Caco-2 (cell line): ENCODE measurements around the gene CHAF1A. TPM values are rescaled to one million over a fixed set of nuclear protein-coding genes. Genes with fewer than 3 reads are reported as not detected.

Experiments
- BruUV-seq: library from RNA; stranded (reverse); fragments of 400-500 nt; replicated peaks from 2 replicates; lab custom pipeline; 2021; lab: Mats Ljungman, UMichigan
- CTCF ChIA-PET: fragments of 300-600 bp; sonication (Branson Sonifier 250); formaldehyde crosslinking; loops from one replicate; lab custom pipeline; 2022; ENCODE audit warnings: antibody characterized with exemption; lab: Charles Lee
- POLR2A ChIA-PET: fragments of 300-600 bp; sonication (Branson Sonifier 250); formaldehyde crosslinking; loops from one replicate; lab custom pipeline; 2022; ENCODE audit warnings: antibody characterized with exemption; lab: Charles Lee
- DNase-seq, 2 experiments: peaks; one replicate each; pipeline versions ENCODE4 v3.0.0 to v3.0.0-alpha.2; 2020 to 2022
- H3K27me3 ChIP-seq: replicated peaks from 2 replicates; pipeline ENCODE4 v1.6.0; 2011; ENCODE audit warnings: low read length; ENCODE audit not compliant: control insufficient read depth, insufficient read depth
- H3K36me3 ChIP-seq: 2 replicates; pipeline ENCODE4 v1.5.1; 2011; ENCODE audit warnings: low read length; ENCODE audit not compliant: control insufficient read depth, insufficient read depth
- H3K4me1 ChIP-seq: fragments of 250-450 bp; sonication (Bioruptor Pico); 2 replicates; pipeline ENCODE4 v1.5.1; 2020; ENCODE audit warnings: mild to moderate bottlenecking
- H3K4me3 ChIP-seq: 2 replicates; pipeline ENCODE4 v1.5.1; 2011; ENCODE audit warnings: low read depth, mild to moderate bottlenecking, control low read depth, low read length
- H3K9me3 ChIP-seq: fragments of 250-450 bp; sonication (Bioruptor Pico); 2 replicates; pipeline ENCODE4 v1.5.1; 2020; ENCODE audit warnings: mild to moderate bottlenecking, moderate library complexity
- H3K27ac Mint-ChIP-seq: one replicate; pipeline ENCODE4 v1.8.0; 2022; ENCODE audit warnings: mixed read lengths; ENCODE audit not compliant: unreplicated experiment
- H3K27me3 Mint-ChIP-seq: one replicate; pipeline ENCODE4 v1.8.0; 2022; ENCODE audit warnings: mixed read lengths; ENCODE audit not compliant: insufficient read depth, unreplicated experiment
- H3K36me3 Mint-ChIP-seq: one replicate; pipeline ENCODE4 v1.8.0; 2022; ENCODE audit warnings: mild to moderate bottlenecking, mixed read lengths; ENCODE audit not compliant: insufficient read depth, unreplicated experiment
- H3K4me1 Mint-ChIP-seq: one replicate; pipeline ENCODE4 v1.8.0; 2022; ENCODE audit warnings: low read depth, mixed read lengths; ENCODE audit not compliant: unreplicated experiment
- H3K4me3 Mint-ChIP-seq: one replicate; pipeline ENCODE4 v1.8.0; 2022; ENCODE audit warnings: mild to moderate bottlenecking, moderate library complexity, mixed read lengths; ENCODE audit not compliant: unreplicated experiment
- H3K9me3 Mint-ChIP-seq: one replicate; pipeline ENCODE4 v1.8.0; 2022; ENCODE audit warnings: mixed read lengths; ENCODE audit not compliant: unreplicated experiment
- CTCF ChIP-seq, 2 experiments: fragments of 200-600 bp in 1 of 2; IDR thresholded peaks; 1 replicate in 1 of 2; 2 replicates in 1 of 2; pipeline versions ENCODE4 v1.5.1 to v1.8.0; 2011 to 2022; ENCODE audit warnings: antibody characterized with exemption in 1 of 2, control low read depth in 1 of 2, inconsistent platforms in 1 of 2, low read depth in 1 of 2, low read length in 1 of 2, mild to moderate bottlenecking in 1 of 2, moderate library complexity in 1 of 2; ENCODE audit not compliant: insufficient read depth in 1 of 2, severe bottlenecking in 1 of 2, unreplicated experiment in 1 of 2
- intact Hi-C: fragments of 100-400 bp; cut with micrococcal nuclease; formaldehyde crosslinking; loops from one replicate; pipeline ENCODE4 v1.10.0; 2022; ENCODE audit not compliant: unreplicated experiment
- total RNA-seq: library from RNA; stranded (reverse); gene quantifications from 2 replicates; pipeline ENCODE4 v1.2.3, GENCODE V29; 2022

CHAF1A gene
- total RNA-seq, 1 experiment from 2014 or later: 63.1 TPM

GRCh38 chr19:4390017-4390566 lies 12.3 kb upstream of the CHAF1A start:
- no peaks in the 10 kb centered on the region for H3K9me3 ChIP-seq
- peaks cover 3% of the 10 kb centered on the region for H3K36me3 ChIP-seq
- intact Hi-C loops: no loop called here
- peaks cover 41% of the 10 kb centered on the region for H3K4me1 ChIP-seq
- H3K4me3 Mint-ChIP-seq: peak overlapping the region; percentile 46
- BruUV-seq: no TSS peak
- DNase-seq: no peak
- peaks cover 29% of the 10 kb centered on the region for H3K4me1 Mint-ChIP-seq
- ChIA-PET POLR2A (interaction anchor here (0.9 to 1.8 kb wide), 4 partner anchors 10 to 47 kb away, joined by 4 to 21 read pairs (median 7); partner anchors contain the start of genes CHAF1A and SH3GL1), CTCF (interaction anchor here (0.7 to 2.2 kb wide), 5 partner anchors 10 to 123 kb away, joined by 6 to 21 read pairs (median 7); partner anchors contain the start of gene SH3GL1)
- peak overlapping the region; percentile 53 for H3K27ac Mint-ChIP-seq
- no peak for TF ChIP-seq CTCF (IDR thresholded peaks at IDR 0.05; ENCODE audit: insufficient read depth in 1 of 2, low read depth in 1 of 2, low read length in 1 of 2, severe bottlenecking in 1 of 2, unreplicated experiment in 1 of 2)
- H3K9me3 Mint-ChIP-seq: no peaks in the 10 kb centered on the region
- no peaks in the 10 kb centered on the region for H3K27me3 Mint-ChIP-seq
- peaks cover 57% of the 10 kb centered on the region for H3K36me3 Mint-ChIP-seq
- H3K27me3 ChIP-seq: no peaks in the 10 kb centered on the region
- H3K4me3 ChIP-seq: no peak overlapping the region

DNA sequence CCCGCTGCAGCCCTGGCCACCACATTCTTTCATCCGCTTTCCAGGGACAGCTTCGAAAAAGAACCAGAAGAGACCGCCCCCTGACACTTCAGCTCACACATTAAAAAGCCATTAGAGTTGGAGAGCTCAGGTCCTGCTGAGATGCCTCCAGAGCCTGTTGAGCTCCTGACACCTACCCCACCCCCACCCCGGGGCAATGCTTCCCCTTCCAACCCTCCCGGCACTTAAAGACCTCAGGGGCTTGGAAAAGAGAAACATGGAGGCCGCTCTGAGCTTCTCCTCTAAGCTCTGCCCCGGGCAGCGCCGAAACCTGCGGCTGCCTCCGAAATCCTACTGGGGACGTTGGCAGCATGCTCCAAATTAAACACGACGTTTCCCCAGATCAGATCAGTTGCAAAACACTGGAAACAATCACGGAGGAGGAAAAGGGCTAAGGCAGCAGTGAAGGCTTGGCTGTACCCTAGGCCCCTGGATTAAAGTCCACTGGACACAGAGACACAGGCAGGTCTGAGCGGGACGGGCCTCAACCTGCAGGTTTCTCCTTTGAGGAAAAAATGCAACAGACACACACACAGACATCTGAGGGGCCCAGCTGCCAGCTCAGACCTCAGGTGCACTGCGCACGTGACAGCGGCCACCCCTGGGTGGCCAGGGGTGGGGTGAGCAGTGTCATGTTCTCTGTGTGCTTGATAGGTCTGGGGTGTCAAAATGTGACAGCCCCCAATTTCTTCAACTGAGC lies 11.7 kb upstream of the CHAF1A start:
- Histone ChIP-seq H3K4me1 (peaks cover 41% of the 10 kb centered on the region), H3K36me3 (peaks cover 3% of the 10 kb centered on the region), H3K4me3 (no peak overlapping the region), H3K9me3 (no peaks in the 10 kb centered on the region), H3K27me3 (no peaks in the 10 kb centered on the region)
- H3K27ac Mint-ChIP-seq: peak overlapping the region; percentile 53
- ChIA-PET POLR2A (interaction anchor here (0.6 to 1.8 kb wide), 5 partner anchors 10 to 48 kb away, joined by 3 to 21 read pairs (median 6); partner anchors contain the start of genes CHAF1A and SH3GL1), CTCF (interaction anchor here (0.6 to 2.2 kb wide), 7 partner anchors 10 to 225 kb away, joined by 5 to 21 read pairs (median 7); partner anchors contain the start of gene SH3GL1)
- peaks cover 57% of the 10 kb centered on the region for H3K36me3 Mint-ChIP-seq
- no peaks in the 10 kb centered on the region for H3K27me3 Mint-ChIP-seq
- H3K9me3 Mint-ChIP-seq: no peaks in the 10 kb centered on the region
- no TSS peak for BruUV-seq
- DNase-seq: peak; percentile 82 to 91
- intact Hi-C loops: loop anchor here (1.0 kb wide), 2 partner anchors 10 to 15 kb away; partner anchors contain the start of gene SH3GL1
- peaks cover 29% of the 10 kb centered on the region for H3K4me1 Mint-ChIP-seq
- TF ChIP-seq CTCF (IDR thresholded peaks at IDR 0.05; ENCODE audit: insufficient read depth in 1 of 2, low read depth in 1 of 2, low read length in 1 of 2, severe bottlenecking in 1 of 2, unreplicated experiment in 1 of 2): no peak
- H3K4me3 Mint-ChIP-seq: peak overlapping the region; percentile 46

- POLR2A ChIA-PET: interaction anchor here (1.0 to 1.8 kb wide), 3 partner anchors 11 to 49 kb away, joined by 3 to 21 read pairs (median 8); partner anchors contain the start of gene CHAF1A
- no peaks in the 10 kb centered on the region for H3K27me3 ChIP-seq
- Mint-ChIP-seq H3K4me1 (peaks cover 29% of the 10 kb centered on the region), H3K9me3 (no peaks in the 10 kb centered on the region), H3K27ac (peak overlapping the region; percentile 53), H3K36me3 (peaks cover 62% of the 10 kb centered on the region), H3K4me3 (peak overlapping the region; percentile 46), H3K27me3 (no peaks in the 10 kb centered on the region)
- no peaks in the 10 kb centered on the region for H3K9me3 ChIP-seq
- no peak for TF ChIP-seq CTCF (IDR thresholded peaks at IDR 0.05; ENCODE audit: insufficient read depth in 1 of 2, low read depth in 1 of 2, low read length in 1 of 2, severe bottlenecking in 1 of 2, unreplicated experiment in 1 of 2)
- H3K4me3 ChIP-seq: no peak overlapping the region
- H3K36me3 ChIP-seq: peaks cover 3% of the 10 kb centered on the region
- DNase-seq: no peak
- intact Hi-C loops: loop anchor here (1.0 kb wide), 2 partner anchors 9 to 16 kb away; partner anchors contain the start of gene SH3GL1
- H3K4me1 ChIP-seq: peaks cover 41% of the 10 kb centered on the region
- CTCF ChIA-PET: interaction anchor here (1.5 to 2.2 kb wide), 3 partner anchors 9 to 49 kb away, joined by 6 to 21 read pairs (median 14); partner anchors contain the start of gene SH3GL1
- BruUV-seq: no TSS peak
Measured at GRCh38 chr19:4391306-4391693, 11.1 kb upstream of the CHAF1A start.
